Endothelial cell (in vitro differentiated cells): Measurements from ENCODE around the gene UPF2. TPM values are rescaled to one million over a fixed set of nuclear protein-coding genes. Genes with fewer than 3 reads are reported as not detected.

Experiments
- DNase-seq: peaks from one replicate; pipeline ENCODE4 v3.0.0; 2021; ENCODE audit warnings: low spot score
- H3K27ac Mint-ChIP-seq: one replicate; pipeline ENCODE4 v1.8.0; 2021; ENCODE audit warnings: mixed read lengths, inconsistent platforms; ENCODE audit not compliant: unreplicated experiment
- H3K27me3 Mint-ChIP-seq: one replicate; pipeline ENCODE4 v1.8.0; 2021; ENCODE audit warnings: mild to moderate bottlenecking, moderate library complexity, mixed read lengths, inconsistent platforms; ENCODE audit not compliant: unreplicated experiment
- H3K36me3 Mint-ChIP-seq: one replicate; pipeline ENCODE4 v1.8.0; 2021; ENCODE audit warnings: mild to moderate bottlenecking, low read depth, mixed read lengths, inconsistent platforms; ENCODE audit not compliant: unreplicated experiment
- H3K4me1 Mint-ChIP-seq: one replicate; pipeline ENCODE4 v1.8.0; 2021; ENCODE audit warnings: mild to moderate bottlenecking, mixed read lengths, inconsistent platforms; ENCODE audit not compliant: unreplicated experiment
- H3K4me3 Mint-ChIP-seq: one replicate; pipeline ENCODE4 v1.8.0; 2021; ENCODE audit warnings: mild to moderate bottlenecking, mixed read lengths, inconsistent platforms; ENCODE audit not compliant: unreplicated experiment
- H3K9me3 Mint-ChIP-seq: one replicate; pipeline ENCODE4 v1.8.0; 2021; ENCODE audit warnings: mixed read lengths, inconsistent platforms; ENCODE audit not compliant: unreplicated experiment
- CTCF ChIP-seq: fragments of 200-600 bp; sonication (generic); IDR thresholded peaks from one replicate; pipeline ENCODE4 v1.5.0; 2021; ENCODE audit warnings: antibody characterized with exemption; ENCODE audit not compliant: unreplicated experiment
- total RNA-seq: library from RNA; stranded (reverse); fragmentation: NEBNext Ultra II Directional; extraction: Animal tissue kit (Norgen Biotek cat#: 25700); gene quantifications from one replicate; pipeline ENCODE4 v1.2.1, GENCODE V29; 2021; ENCODE audit not compliant: unreplicated experiment

The UPF2 gene
- total RNA-seq, 1 donor from 2014 or later = 21.9 TPM

DNA sequence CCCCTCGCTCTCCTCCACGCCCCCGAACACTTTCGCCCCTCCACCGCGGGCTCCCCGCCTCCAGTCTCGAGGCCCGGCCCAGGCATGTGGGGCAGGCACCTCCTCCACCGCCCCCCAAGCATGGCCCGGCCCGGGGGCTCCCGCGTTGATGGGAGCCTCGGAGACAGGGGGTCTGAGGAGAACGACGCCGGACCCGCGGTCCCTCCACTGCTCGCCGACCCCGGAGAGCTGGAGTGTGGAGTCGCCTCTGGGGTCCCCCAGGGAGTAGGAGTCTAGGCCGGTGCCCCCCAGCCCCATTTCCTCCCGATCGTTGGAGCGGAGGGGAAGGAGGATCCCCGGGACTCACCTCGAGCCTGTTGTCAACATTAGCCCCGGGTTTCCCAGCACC is 206 bp downstream of the UPF2 start:
- no peak for TF ChIP-seq CTCF
- Mint-ChIP-seq H3K27ac (no peak overlapping the region), H3K4me1 (peaks cover 13% of the 10 kb centered on the region), H3K27me3 (peaks cover 10% of the 10 kb centered on the region), H3K9me3 (no peaks in the 10 kb centered on the region), H3K36me3 (peaks cover 6% of the 10 kb centered on the region), H3K4me3 (peak overlapping the region; percentile 97)
- peak; percentile 43 for DNase-seq

GRCh38 chr10:12041766-12042408 is 722 bp downstream of the UPF2 start:
- DNase-seq = peak; percentile 17
- Mint-ChIP-seq H3K36me3 (peaks cover 6% of the 10 kb centered on the region), H3K27me3 (peaks cover 10% of the 10 kb centered on the region), H3K27ac (peak overlapping the region; percentile 92), H3K4me3 (peak overlapping the region; percentile 97), H3K9me3 (no peaks in the 10 kb centered on the region), H3K4me1 (peaks cover 13% of the 10 kb centered on the region)
- TF ChIP-seq CTCF = no peak

- Mint-ChIP-seq H3K4me3 (no peak overlapping the region), H3K9me3 (no peaks in the 10 kb centered on the region), H3K36me3 (no peaks in the 10 kb centered on the region)
These were observed 6.4 kb downstream of the UPF2 start for GRCh38 chr10:12036073-12036655.

DNA sequence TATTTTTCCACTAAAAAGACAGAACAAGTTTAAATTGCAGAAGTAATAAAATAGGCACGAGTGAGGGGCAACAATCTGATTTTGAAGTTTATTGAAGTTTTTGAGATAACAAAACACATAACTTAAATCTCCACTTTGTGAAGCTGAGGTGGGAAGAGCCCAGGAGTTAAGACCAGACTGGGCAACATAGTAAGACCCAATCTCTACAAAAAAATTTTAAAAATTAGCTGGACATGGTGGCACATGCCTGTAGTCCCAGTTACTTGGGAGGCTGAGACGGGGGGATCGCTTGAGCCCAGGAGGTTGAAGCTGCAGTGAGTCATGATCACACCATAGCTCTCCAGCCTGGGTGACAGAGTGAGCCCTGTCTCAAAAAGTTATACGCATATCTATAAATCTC is 11.2 kb downstream of the UPF2 start:
- no peak for TF ChIP-seq CTCF
- no peak for DNase-seq
- H3K4me3 Mint-ChIP-seq = no peak overlapping the region
- H3K27ac Mint-ChIP-seq = no peak overlapping the region
- no peaks in the 10 kb centered on the region for H3K9me3 Mint-ChIP-seq
- no peaks in the 10 kb centered on the region for H3K27me3 Mint-ChIP-seq
- peaks cover 15% of the 10 kb centered on the region for H3K36me3 Mint-ChIP-seq
- H3K4me1 Mint-ChIP-seq = peaks cover 2% of the 10 kb centered on the region

More at GRCh38 chr10:12036073-12036655, 6.4 kb downstream of the UPF2 start:
- Mint-ChIP-seq H3K27ac (no peak overlapping the region), H3K27me3 (no peaks in the 10 kb centered on the region), H3K4me1 (peaks cover 4% of the 10 kb centered on the region)
- DNase-seq = no peak
- TF ChIP-seq CTCF = no peak

DNA sequence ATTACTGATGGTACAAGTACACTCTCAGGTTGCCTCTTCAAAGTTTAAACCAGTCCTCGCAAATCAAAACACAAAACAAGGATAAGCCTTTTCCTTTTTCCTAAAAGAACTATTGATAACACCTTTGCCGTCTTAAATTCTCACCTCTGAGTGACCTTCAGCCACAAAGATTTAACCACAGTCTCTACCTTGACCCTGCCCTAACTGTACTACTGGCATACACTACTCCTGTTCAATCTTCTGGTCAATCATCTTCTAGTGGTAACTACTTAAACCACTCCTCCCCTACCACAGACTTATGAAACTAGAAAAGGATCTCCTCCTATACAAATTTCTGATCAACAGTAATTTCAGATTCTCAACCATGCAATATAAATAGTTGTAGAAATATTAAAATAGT is 15.1 kb downstream of the UPF2 start:
- TF ChIP-seq CTCF = no peak
- DNase-seq = no peak
- no peaks in the 10 kb centered on the region for H3K27me3 Mint-ChIP-seq
- no peak overlapping the region for H3K4me3 Mint-ChIP-seq
- peaks cover 2% of the 10 kb centered on the region for H3K4me1 Mint-ChIP-seq
- H3K27ac Mint-ChIP-seq = no peak overlapping the region
- peaks cover 18% of the 10 kb centered on the region for H3K36me3 Mint-ChIP-seq
- H3K9me3 Mint-ChIP-seq = no peaks in the 10 kb centered on the region
